Nephron progenitor cell (in vitro differentiated cells): ENCODE results near the gene ZFP36L2.

Experiments
- DNase-seq: peaks from one replicate; pipeline ENCODE4 v3.0.0; 2021
- H3K27ac Mint-ChIP-seq: 2 replicates; pipeline ENCODE4 v1.8.0; 2021; ENCODE audit warnings: mild to moderate bottlenecking, moderate library complexity, mixed read lengths
- H3K27me3 Mint-ChIP-seq: 2 replicates; pipeline ENCODE4 v1.8.0; 2021; ENCODE audit warnings: mild to moderate bottlenecking, low read depth, mixed read lengths; ENCODE audit not compliant: poor library complexity
- H3K36me3 Mint-ChIP-seq: 2 replicates; pipeline ENCODE4 v1.8.0; 2021; ENCODE audit warnings: low read depth, mixed read lengths
- H3K4me1 Mint-ChIP-seq: 2 replicates; pipeline ENCODE4 v1.8.0; 2021; ENCODE audit warnings: mixed read lengths
- H3K4me3 Mint-ChIP-seq: 2 replicates; pipeline ENCODE4 v1.8.0; 2021; ENCODE audit warnings: mild to moderate bottlenecking, moderate library complexity, mixed read lengths
- H3K9me3 Mint-ChIP-seq: 2 replicates; pipeline ENCODE4 v1.8.0; 2021; ENCODE audit warnings: mild to moderate bottlenecking, moderate library complexity, mixed read lengths
- CTCF ChIP-seq: fragments of 200-600 bp; sonication (generic); IDR thresholded peaks from 2 replicates; pipeline ENCODE4 v1.5.0; 2021; ENCODE audit warnings: antibody characterized with exemption

The ZFP36L2 gene

DNA sequence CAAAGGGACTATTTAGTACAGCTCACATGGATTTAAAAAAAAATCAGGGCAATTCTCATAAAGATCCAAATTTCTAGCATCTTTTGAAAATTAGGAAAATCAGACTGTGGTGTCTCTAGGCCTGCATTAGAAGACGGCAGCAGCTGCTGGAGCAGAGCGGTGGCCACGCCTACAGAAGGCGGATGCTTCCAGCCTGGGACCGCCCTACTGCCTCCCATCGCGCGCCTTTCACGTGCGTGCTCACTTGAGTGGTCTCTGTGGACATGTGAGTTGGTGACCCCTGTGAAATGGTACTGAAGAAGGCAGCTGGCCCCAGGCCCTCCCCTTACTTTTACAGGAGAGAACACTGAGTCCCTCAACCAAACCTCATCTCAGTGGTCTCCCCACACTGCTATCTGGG, 15.2 kb upstream of the ZFP36L2 start:
- H3K36me3 Mint-ChIP-seq: peaks cover 5% of the 10 kb centered on the region
- no peaks in the 10 kb centered on the region for H3K27me3 Mint-ChIP-seq
- DNase-seq: no peak
- H3K9me3 Mint-ChIP-seq: no peaks in the 10 kb centered on the region
- no peak for TF ChIP-seq CTCF
- H3K4me3 Mint-ChIP-seq: no peak overlapping the region
- H3K4me1 Mint-ChIP-seq: peaks cover 25% of the 10 kb centered on the region
- no peak overlapping the region for H3K27ac Mint-ChIP-seq

GRCh38 chr2:43240766-43241150, 14.4 kb upstream of the ZFP36L2 start:
- Mint-ChIP-seq H3K36me3 (peaks cover 10% of the 10 kb centered on the region), H3K9me3 (no peaks in the 10 kb centered on the region), H3K4me3 (no peak overlapping the region), H3K27me3 (no peaks in the 10 kb centered on the region), H3K4me1 (peaks cover 24% of the 10 kb centered on the region), H3K27ac (no peak overlapping the region)
- DNase-seq: no peak
- TF ChIP-seq CTCF: no peak

DNA sequence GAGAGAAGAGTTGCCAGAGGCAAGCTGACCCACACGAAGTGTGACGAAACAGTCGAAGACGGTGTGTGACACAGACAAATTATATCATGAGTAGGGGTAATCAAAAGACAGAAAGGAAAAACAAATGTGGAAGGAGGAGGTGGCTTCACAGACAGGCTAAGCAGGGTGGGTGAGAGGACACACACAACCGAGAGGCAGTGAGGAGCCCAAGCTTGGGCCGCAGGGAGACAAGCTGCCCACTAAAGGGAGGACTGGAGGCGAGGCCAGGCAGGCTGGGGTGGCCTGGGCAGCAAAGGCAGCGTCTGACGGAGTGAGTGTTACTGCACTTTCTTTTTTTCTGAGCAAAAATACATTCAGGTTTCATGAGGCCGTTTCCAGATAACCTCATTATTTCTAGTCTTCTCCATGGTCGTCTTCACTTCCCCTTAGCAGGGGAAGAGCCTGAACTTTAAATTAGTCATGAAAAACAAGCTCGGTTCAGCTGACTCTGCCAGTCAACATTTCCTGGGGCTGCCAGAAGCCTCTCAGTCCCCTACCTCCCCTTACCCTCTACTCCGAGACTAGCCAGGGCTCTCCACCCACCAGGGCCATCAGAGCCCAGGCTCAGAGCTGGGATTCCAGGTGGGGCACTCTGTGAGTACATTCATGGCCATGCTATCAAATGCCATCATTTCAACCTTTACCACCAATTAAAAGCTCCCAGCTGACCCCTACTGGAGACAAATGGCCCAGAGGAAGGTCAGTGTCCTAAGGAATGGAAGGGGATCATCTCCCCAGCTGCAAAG, 13.8 kb upstream of the ZFP36L2 start:
- no peak for DNase-seq
- peak overlapping the region; percentile 39 for H3K27ac Mint-ChIP-seq
- H3K36me3 Mint-ChIP-seq: peaks cover 10% of the 10 kb centered on the region

GRCh38 chr2:43238813-43239212, 12.4 kb upstream of the ZFP36L2 start:
- Mint-ChIP-seq H3K27me3 (no peaks in the 10 kb centered on the region), H3K9me3 (no peaks in the 10 kb centered on the region), H3K4me1 (peaks cover 24% of the 10 kb centered on the region), H3K4me3 (no peak overlapping the region), H3K36me3 (peaks cover 10% of the 10 kb centered on the region), H3K27ac (no peak overlapping the region)
- no peak for DNase-seq
- no peak for TF ChIP-seq CTCF

More for the DNA sequence above, 13.8 kb upstream of the ZFP36L2 start:
- H3K4me3 Mint-ChIP-seq: no peak overlapping the region
- peaks cover 24% of the 10 kb centered on the region for H3K4me1 Mint-ChIP-seq
- H3K9me3 Mint-ChIP-seq: no peaks in the 10 kb centered on the region
- TF ChIP-seq CTCF: no peak
- no peaks in the 10 kb centered on the region for H3K27me3 Mint-ChIP-seq

DNA sequence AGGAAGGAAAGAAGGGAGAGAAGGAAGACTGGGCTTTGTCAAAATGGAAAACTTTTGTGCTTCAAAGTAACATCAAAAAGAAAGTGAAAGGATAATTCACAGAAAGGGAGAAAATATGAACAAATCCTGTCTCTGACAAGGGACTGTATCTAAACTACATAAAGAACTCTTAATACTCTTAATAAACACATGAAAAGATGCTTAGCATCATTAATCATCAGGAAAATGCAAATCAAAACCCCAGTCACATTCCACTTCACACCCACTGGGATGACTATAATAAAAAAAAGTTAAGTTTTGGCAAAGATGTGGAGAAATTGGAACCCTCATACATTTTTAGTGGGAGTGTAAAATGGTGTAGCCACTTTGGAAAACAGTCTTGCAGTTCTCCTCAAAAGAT, 11.8 kb upstream of the ZFP36L2 start:
- Mint-ChIP-seq H3K27ac (no peak overlapping the region), H3K4me1 (peaks cover 24% of the 10 kb centered on the region), H3K36me3 (peaks cover 10% of the 10 kb centered on the region), H3K4me3 (no peak overlapping the region), H3K9me3 (no peaks in the 10 kb centered on the region), H3K27me3 (no peaks in the 10 kb centered on the region)
- TF ChIP-seq CTCF: no peak
- no peak for DNase-seq
